ENCODE results near the gene SEZ6L. TPM values are rescaled to one million over a fixed set of nuclear protein-coding genes. Genes with fewer than 3 reads are reported as not detected.

Gene SEZ6L
- total RNA-seq, 4 donors from 2014 or later, result 0.26 to 2.6 TPM; not detected in 2

GRCh38 chr22:26359156-26359555 is 189.9 kb downstream of the SEZ6L start:
- TF ChIP-seq CTCF (IDR thresholded peaks at IDR 0.05) (no peak), POLR2A (IDR thresholded peaks at IDR 0.05) (no peak)
- intact Hi-C loops (cut with DNase I; ENCODE audit: low total_unique reads), result no loop called here
- no peak for DNase-seq
- H3K9me3 ChIP-seq, result no peaks in the 10 kb centered on the region
- H3K27ac ChIP-seq, result no peak overlapping the region
- H3K27me3 ChIP-seq, result peaks cover 0 to 6% of the 10 kb centered on the region in 2 donors
- H3K36me3 ChIP-seq, result no peaks in the 10 kb centered on the region
- no peaks in the 10 kb centered on the region for H3K4me1 ChIP-seq
- H3K4me3 ChIP-seq, result no peak overlapping the region

GRCh38 chr22:26360169-26360885 is 191.1 kb downstream of the SEZ6L start:
- Histone ChIP-seq H3K27ac (no peak overlapping the region), H3K27me3 (peaks cover 0 to 6% of the 10 kb centered on the region in 2 donors), H3K4me1 (no peaks in the 10 kb centered on the region), H3K4me3 (no peak overlapping the region), H3K9me3 (no peaks in the 10 kb centered on the region), H3K36me3 (no peaks in the 10 kb centered on the region)
- peak; percentile 43 to 57 for DNase-seq
- intact Hi-C loops (cut with DNase I; ENCODE audit: low total_unique reads), result no loop called here
- TF ChIP-seq CTCF (IDR thresholded peaks at IDR 0.05) (peak; percentile 65 to 86 (median 77)), POLR2A (IDR thresholded peaks at IDR 0.05) (no peak)

GRCh38 chr22:26362471-26362870 is 193.2 kb downstream of the SEZ6L start:
- H3K27me3 ChIP-seq, result peaks cover 0 to 6% of the 10 kb centered on the region in 2 donors
- TF ChIP-seq POLR2A (IDR thresholded peaks at IDR 0.05), result no peak
- no peak for TF ChIP-seq CTCF (IDR thresholded peaks at IDR 0.05)

GRCh38 chr22:26364066-26365015 is 195.1 kb downstream of the SEZ6L start:
- peaks cover 0 to 6% of the 10 kb centered on the region in 2 donors for H3K27me3 ChIP-seq

More at GRCh38 chr22:26362471-26362870, 193.2 kb downstream of the SEZ6L start:
- no peaks in the 10 kb centered on the region for H3K36me3 ChIP-seq
- intact Hi-C loops (cut with DNase I; ENCODE audit: low total_unique reads), result no loop called here
- H3K9me3 ChIP-seq, result no peaks in the 10 kb centered on the region
- H3K4me3 ChIP-seq, result no peak overlapping the region
- DNase-seq, result no peak
- H3K27ac ChIP-seq, result no peak overlapping the region
- H3K4me1 ChIP-seq, result no peaks in the 10 kb centered on the region

More at GRCh38 chr22:26364066-26365015, 195.1 kb downstream of the SEZ6L start:
- H3K9me3 ChIP-seq, result no peaks in the 10 kb centered on the region
- no peaks in the 10 kb centered on the region for H3K4me1 ChIP-seq
- intact Hi-C loops (cut with DNase I; ENCODE audit: low total_unique reads), result no loop called here
- peak; percentile 21 to 31 for DNase-seq
- H3K4me3 ChIP-seq, result no peak overlapping the region
- no peak overlapping the region for H3K27ac ChIP-seq
- H3K36me3 ChIP-seq, result no peaks in the 10 kb centered on the region
- no peak for TF ChIP-seq POLR2A (IDR thresholded peaks at IDR 0.05)
- TF ChIP-seq CTCF (IDR thresholded peaks at IDR 0.05), result peak; percentile 32 to 57 (median 40)
